Thyroid gland (tissue), 4 donors: Measurements from ENCODE around the gene OCA2. TPM values are rescaled to one million over a fixed set of nuclear protein-coding genes. Genes with fewer than 3 reads are reported as not detected.
"Not testable (repeated sequence)": the region's sequence is repeated elsewhere in the genome, so short reads cannot be mapped to it uniquely, and the experiment has no call there.

ENCODE experiments used
- DNase-seq, 2 donors: peaks; one replicate each; pipeline ENCODE4 v3.0.0-alpha.2; 2019
- H3K27ac ChIP-seq, 3 donors: fragments of 200-600 bp; sonication (generic); 1 replicate in 2 of 3; 2 replicates in 1 of 3; pipeline ENCODE4 v1.5.1; 2016 to 2019; ENCODE audit warnings: mild to moderate bottlenecking in 1 of 3, moderate library complexity in 1 of 3
- H3K27me3 ChIP-seq: fragments of 200-600 bp; sonication (generic); one replicate; pipeline ENCODE4 v1.5.1; 2019
- H3K36me3 ChIP-seq, 2 donors: fragments of 200-600 bp; sonication (generic); one replicate each; pipeline ENCODE4 v1.5.1; 2016 to 2019
- H3K4me1 ChIP-seq, 2 donors: fragments of 200-600 bp; sonication (generic); one replicate each; pipeline ENCODE4 v1.5.1; 2017 to 2019
- H3K4me3 ChIP-seq, 3 donors: fragments of 200-600 bp; sonication (generic); replicated peaks in 1 of 3; 1 replicate in 2 of 3; 2 replicates in 1 of 3; pipeline ENCODE4 v1.5.1; 2016; ENCODE audit warnings: mild to moderate bottlenecking in 1 of 3
- H3K9me3 ChIP-seq: fragments of 200-600 bp; sonication (generic); one replicate; pipeline ENCODE4 v1.5.1; 2017
- POLR2A ChIP-seq, 2 donors: fragments of 450-650 bp; IDR thresholded peaks; one replicate each; pipeline ENCODE4 v1.6.1; 2017; ENCODE audit warnings: antibody characterized with exemption in 2 of 2, mild to moderate bottlenecking in 2 of 2, moderate library complexity in 1 of 2
- WGBS, 2 donors: methylation state at CpG; one replicate each; pipeline ENCODE4 v1.1.5; 2017; 5-methylcytosine and 5-hydroxymethylcytosine counted together
- intact Hi-C: fragments of 100-400 bp; cut with DNase I; formaldehyde crosslinking; loops from one replicate; pipeline ENCODE4 v1.15.1; 2023
- total RNA-seq, 4 donors: library from RNA; depleted of rRNA; stranded (reverse); fragments of >200 nt; gene quantifications; one replicate each; pipeline ENCODE4 v1.2.3, GENCODE V29; 2016
- TF ChIP-seq, protein P1 (sequence below), 6 experiments: fragments of 200-600 bp in 3 of 6; fragments of 450-650 bp in 3 of 6; sonication (generic) in 3 of 6; IDR thresholded peaks; one replicate each; pipeline ENCODE4 v1.5.1; 2016 to 2019; ENCODE audit warnings: antibody characterized with exemption in 6 of 6, mild to moderate bottlenecking in 2 of 6, inconsistent platforms in 1 of 6, moderate library complexity in 1 of 6

The OCA2 gene
- total RNA-seq, 4 donors from 2014 or later: 5.5 to 20.5 (median 13.8) TPM

DNA sequence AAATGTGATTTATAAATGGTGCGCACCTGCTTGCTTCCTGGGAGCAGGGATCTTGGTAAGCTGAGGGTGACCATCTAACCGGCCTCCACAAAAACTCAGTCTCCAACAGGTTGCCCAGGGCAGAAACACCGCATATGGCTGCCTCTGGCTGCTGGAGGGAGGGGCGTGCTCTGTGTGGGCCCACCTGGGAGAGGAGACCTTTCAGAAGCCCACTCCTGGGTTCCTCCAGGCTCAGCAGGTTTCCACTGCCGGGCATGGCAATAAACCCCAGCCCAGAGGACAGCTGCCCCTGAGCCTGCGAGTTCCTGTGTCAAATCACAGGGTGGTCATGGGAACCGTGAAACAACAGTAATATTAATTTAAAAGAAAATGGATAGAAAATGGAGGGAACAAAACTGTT is 85.6 kb downstream of the OCA2 start:
- intact Hi-C loops: no loop called here
- no peak for TF ChIP-seq POLR2A (IDR thresholded peaks at IDR 0.05)
- TF ChIP-seq, protein P1, sequence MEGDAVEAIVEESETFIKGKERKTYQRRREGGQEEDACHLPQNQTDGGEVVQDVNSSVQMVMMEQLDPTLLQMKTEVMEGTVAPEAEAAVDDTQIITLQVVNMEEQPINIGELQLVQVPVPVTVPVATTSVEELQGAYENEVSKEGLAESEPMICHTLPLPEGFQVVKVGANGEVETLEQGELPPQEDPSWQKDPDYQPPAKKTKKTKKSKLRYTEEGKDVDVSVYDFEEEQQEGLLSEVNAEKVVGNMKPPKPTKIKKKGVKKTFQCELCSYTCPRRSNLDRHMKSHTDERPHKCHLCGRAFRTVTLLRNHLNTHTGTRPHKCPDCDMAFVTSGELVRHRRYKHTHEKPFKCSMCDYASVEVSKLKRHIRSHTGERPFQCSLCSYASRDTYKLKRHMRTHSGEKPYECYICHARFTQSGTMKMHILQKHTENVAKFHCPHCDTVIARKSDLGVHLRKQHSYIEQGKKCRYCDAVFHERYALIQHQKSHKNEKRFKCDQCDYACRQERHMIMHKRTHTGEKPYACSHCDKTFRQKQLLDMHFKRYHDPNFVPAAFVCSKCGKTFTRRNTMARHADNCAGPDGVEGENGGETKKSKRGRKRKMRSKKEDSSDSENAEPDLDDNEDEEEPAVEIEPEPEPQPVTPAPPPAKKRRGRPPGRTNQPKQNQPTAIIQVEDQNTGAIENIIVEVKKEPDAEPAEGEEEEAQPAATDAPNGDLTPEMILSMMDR (IDR thresholded peaks at IDR 0.05): no peak
- H3K4me3 ChIP-seq: no peak overlapping the region
- H3K27me3 ChIP-seq: no peaks in the 10 kb centered on the region
- DNase-seq: no peak
- WGBS, 2 donors: 93 to 95% methylated on average over 7 of the region's 7 CpGs
- no peak overlapping the region for H3K27ac ChIP-seq
- H3K9me3 ChIP-seq: no peaks in the 10 kb centered on the region
- no peaks in the 10 kb centered on the region for H3K36me3 ChIP-seq
- H3K4me1 ChIP-seq: no peaks in the 10 kb centered on the region

- Histone ChIP-seq H3K36me3 (no peaks in the 10 kb centered on the region), H3K27ac (no peak overlapping the region), H3K4me1 (no peaks in the 10 kb centered on the region), H3K27me3 (no peaks in the 10 kb centered on the region), H3K4me3 (no peak overlapping the region), H3K9me3 (no peaks in the 10 kb centered on the region)
- intact Hi-C loops: no loop called here
- no peak for DNase-seq
- TF ChIP-seq, protein P1 (IDR thresholded peaks at IDR 0.05): no peak
- TF ChIP-seq POLR2A (IDR thresholded peaks at IDR 0.05): no peak
- WGBS, 2 donors: 89 to 94% methylated on average over 4 of the region's 4 CpGs
Observed at GRCh38 chr15:28012231-28012630, 86.9 kb downstream of the OCA2 start.

DNA sequence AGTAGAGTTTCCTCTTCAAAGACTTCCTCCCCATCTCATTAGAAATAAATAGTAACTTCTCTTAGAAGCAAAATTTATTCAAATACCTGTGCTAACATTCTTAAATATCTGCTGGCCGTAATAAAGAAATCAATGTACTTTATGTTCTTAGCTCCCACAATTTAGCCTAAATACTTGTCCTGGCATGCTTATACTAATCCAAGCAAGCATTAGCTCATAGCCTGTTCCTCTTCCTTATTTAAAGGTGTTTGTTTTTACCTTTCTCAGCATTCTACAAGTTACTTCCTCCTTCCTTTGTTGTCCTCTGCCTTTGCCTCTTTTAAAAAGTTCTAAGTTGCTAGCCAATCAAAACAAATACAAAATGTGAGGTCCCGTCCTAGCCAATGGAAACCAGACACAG is 90.9 kb downstream of the OCA2 start:
- H3K4me3 ChIP-seq, H3K9me3 ChIP-seq, H3K36me3 ChIP-seq, DNase-seq, H3K27me3 ChIP-seq, intact Hi-C loops, H3K4me1 ChIP-seq, H3K27ac ChIP-seq: not testable (repeated sequence)
- WGBS, 2 donors: 93% methylated on average over 2 of the region's 2 CpGs

- Histone ChIP-seq H3K9me3 (no peaks in the 10 kb centered on the region), H3K27me3 (no peaks in the 10 kb centered on the region), H3K27ac (no peak overlapping the region), H3K4me3 (no peak overlapping the region), H3K36me3 (no peaks in the 10 kb centered on the region), H3K4me1 (no peaks in the 10 kb centered on the region)
- TF ChIP-seq, protein P1 (IDR thresholded peaks at IDR 0.05): no peak
- no peak for TF ChIP-seq POLR2A (IDR thresholded peaks at IDR 0.05)
- intact Hi-C loops: no loop called here
- no peak for DNase-seq
- 85 to 86% methylated on average over 9 of the region's 9 CpGs for WGBS, 2 donors
Observed at GRCh38 chr15:28006116-28006905, 92.8 kb downstream of the OCA2 start.

GRCh38 chr15:28005004-28005527 is 94.0 kb downstream of the OCA2 start:
- H3K9me3 ChIP-seq: no peaks in the 10 kb centered on the region
- H3K36me3 ChIP-seq: no peaks in the 10 kb centered on the region
- TF ChIP-seq, protein P1 (IDR thresholded peaks at IDR 0.05): no peak
- no peak for TF ChIP-seq POLR2A (IDR thresholded peaks at IDR 0.05)
- DNase-seq: no peak
- no peaks in the 10 kb centered on the region for H3K4me1 ChIP-seq
- whole genome bisulfite sequencing, 2 donors: 95% methylated on average over 15 of the region's 15 CpGs
- no peak overlapping the region for H3K4me3 ChIP-seq
- no peaks in the 10 kb centered on the region for H3K27me3 ChIP-seq
- no peak overlapping the region for H3K27ac ChIP-seq
- intact Hi-C loops: no loop called here
